ENCODE measurements around the gene IL20.

Gene IL20

GRCh38 chr1:206904423-206905142 lies 39.2 kb downstream of the IL20 start:
- no peak for DNase-seq

GRCh38 chr1:206905295-206906164 lies 40.1 kb downstream of the IL20 start:
- peak; percentile 99 for DNase-seq

DNA sequence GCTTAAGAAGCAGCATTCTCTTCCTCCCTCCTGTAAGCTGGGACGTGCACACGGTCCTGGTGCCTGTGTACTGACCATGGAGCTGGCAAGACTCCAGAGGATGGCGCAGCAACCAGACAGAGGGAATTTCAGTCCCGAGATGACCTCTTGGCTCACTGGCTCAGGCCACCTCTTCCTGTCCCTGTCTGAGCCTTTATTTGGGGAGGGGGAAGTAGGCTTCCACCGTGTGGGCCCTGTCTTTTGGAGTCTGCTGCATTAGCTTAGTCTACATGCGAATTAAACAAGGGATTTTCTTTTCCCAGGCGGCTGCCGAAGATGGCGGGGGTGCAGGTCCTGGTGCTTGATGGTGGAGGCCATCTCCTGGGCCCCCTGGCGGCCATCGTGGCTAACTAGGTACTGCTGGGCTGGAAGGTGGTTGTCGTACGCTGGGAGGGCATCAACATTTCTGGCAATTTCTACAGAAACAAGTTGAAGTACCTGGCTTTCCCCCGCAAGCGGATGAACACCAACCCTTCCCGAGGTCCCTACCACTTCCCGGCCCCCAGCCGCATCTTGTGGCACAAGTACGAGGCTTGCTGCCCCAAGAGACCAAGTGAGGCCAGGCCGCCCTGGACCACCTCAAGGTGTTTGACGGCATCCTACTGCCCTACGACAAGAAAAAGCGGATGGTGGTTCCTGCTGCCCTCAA lies 42.0 kb downstream of the IL20 start:
- no peak for DNase-seq

- no peak for DNase-seq
Observed at GRCh38 chr1:206908038-206908437, 42.6 kb downstream of the IL20 start.

GRCh38 chr1:206909161-206909882 lies 43.9 kb downstream of the IL20 start:
- no peak for DNase-seq

DNA sequence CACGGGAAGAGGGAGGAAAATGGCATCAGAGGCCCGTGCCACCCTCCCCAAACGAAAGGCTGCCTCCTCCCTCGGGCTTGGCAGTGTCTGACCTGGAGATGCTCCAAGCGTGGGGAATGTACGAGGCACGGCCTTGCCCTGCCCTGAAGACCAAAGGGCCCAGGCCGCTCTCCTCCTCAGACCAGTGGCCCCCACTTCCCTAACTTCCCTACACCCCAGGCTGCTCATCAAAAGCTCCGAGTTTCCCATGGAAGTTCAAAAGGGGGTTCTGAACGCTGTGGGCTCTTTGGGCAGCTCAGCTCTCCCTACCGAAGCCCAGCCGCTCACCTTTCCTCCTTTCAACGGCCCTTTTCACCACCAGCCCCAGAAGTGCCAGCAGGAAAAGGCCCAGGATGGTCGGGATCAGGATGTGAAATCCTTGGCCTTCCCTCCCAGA lies 44.5 kb downstream of the IL20 start:
- DNase-seq, result no peak

DNA sequence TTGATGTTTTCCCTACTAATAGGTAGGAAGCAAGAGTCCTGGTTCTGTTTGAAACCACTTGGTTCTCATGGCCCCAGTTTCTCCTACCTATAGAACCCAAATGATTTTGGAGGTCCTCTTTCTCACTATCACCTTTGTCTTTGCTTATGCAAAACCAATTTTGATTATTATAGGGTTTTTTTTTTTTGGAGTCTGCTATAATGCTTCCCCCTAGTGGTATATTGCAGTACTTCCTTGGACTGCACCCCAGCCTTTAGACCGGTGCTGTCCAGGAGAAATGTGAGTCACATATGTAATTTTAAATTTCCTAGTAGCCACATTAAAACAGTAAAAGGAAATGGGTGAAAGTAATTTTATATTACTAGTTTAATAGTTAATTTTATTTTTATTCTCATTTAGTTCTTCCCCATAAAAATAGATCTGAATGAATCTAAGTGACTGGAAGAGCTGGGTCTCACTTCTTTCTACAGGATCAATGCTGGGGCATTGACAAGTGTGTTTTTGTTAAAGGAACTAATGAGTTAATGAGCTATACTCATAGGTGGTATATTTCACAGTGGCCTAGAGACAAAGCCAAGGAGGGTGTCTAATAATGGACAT lies 45.7 kb downstream of the IL20 start:
- DNase-seq, result peak; percentile 72

GRCh38 chr1:206912445-206913095 lies 47.1 kb downstream of the IL20 start:
- DNase-seq, result peak; percentile 73

GRCh38 chr1:206913766-206914537 lies 48.5 kb downstream of the IL20 start:
- no peak for DNase-seq

DNA sequence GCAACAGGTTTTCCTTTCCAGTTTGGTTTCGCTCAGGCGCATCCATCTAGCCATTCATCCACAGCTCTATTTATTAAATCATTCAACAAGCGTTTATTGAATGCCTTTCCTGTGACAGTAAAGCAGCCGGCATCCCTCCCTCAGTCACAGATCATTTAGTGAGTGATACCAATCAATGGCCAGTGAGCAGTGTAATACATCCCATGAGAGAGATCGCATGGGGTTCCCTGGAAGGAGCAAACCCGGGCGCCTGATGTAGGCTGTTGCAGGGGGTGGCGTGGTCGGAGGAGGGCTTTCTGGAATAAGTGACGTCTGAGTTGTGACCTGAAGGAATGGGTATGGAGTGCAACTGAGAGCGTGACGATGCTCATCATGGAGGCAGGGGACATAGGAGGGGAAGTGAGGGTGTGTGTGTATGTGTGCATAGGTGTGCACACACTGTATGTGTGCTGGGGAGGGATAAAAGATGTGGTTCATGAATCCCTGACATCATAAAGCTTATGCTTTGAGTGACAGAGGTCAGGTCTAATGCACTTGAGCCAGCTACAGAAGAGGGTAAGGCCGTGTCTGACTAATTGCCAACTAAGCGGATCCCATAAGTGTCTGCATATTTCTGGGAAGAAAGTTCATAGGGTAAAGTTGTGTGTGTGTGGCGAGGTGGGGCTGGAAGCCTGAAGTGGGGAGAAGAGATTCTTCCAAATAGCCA lies 49.8 kb downstream of the IL20 start:
- no peak for DNase-seq

DNA sequence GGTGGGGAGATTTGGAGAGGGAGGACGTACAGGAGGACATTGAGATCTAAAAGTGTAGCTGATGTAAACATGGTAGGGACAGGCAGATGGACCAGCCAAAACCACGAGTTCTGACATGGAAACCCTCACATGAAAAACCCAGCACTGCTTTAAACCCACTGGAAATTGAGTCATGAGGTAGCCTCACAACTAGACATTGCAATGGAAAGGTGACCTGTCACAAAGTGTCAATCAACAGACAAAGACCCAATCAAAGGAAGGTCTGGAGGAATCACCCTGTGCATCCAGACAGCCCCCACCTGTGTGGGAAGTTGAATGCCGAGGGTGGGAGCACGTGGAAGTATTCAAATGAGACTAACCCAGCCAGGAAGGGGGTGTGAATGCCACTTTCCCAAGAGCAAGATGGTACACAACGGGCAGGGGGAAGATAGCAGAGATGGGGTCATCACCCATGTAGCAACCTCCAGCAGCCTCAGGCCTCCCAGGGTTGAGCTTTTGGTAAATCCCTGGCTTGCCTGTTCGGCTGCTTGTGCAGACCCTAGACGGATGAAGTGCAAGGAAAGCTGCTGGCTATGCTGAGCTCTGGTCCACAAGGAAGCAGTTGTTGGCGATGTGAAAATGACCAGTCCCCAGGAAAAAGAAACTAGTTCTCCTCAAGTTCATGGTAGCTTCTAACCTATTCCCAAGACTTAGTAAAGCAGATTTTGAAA lies 50.7 kb downstream of the IL20 start:
- DNase-seq, result no peak

DNA sequence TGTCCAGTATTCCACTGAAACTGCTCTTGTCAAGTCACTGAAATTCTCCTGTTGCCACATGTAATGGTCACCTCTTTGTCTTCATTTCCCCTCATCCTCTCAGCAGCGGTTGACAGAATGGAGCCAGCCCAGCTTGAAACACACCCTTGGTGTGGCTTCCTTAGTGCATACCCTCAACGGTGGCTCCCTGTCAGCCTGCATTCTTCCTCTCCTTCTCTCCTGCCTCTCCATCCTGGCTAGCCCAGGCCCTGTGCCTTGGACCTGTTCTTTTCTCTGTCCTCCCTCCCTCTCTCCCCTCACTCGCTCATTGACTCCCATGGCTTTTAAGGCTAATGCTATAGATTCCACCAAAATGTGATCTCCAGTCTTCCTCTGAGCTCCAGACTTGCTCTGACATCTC lies 52.7 kb downstream of the IL20 start:
- no peak for DNase-seq

All from fibroblast of skin of right biceps (primary cell).